HEK293T (cell line): ENCODE data around the gene TMEM79.

Experiments used
- ARNT ChIP-seq: fragments of 450-650 bp; IDR thresholded peaks from 2 replicates; pipeline ENCODE4 v1.6.1; 2017; ENCODE audit warnings: mild to moderate bottlenecking
- BHLHE40 ChIP-seq: fragments of 450-650 bp; IDR thresholded peaks from 2 replicates; pipeline ENCODE4 v1.6.1; 2016; ENCODE audit warnings: mild to moderate bottlenecking, moderate library complexity, borderline replicate concordance
- FOXM1 ChIP-seq: fragments of 450-650 bp; IDR thresholded peaks from 2 replicates; pipeline ENCODE4 v1.6.1; 2017; ENCODE audit warnings: mild to moderate bottlenecking, borderline replicate concordance
- HDGF ChIP-seq: fragments of 450-650 bp; IDR thresholded peaks from 2 replicates; pipeline ENCODE4 v1.6.1; 2017; ENCODE audit warnings: antibody characterized with exemption, borderline replicate concordance
- SP1 ChIP-seq: fragments of 450-650 bp; IDR thresholded peaks from 2 replicates; pipeline ENCODE4 v1.6.1; 2017

GRCh38 chr1:156293895-156294294, 9.8 kb downstream of the TMEM79 start:
- TF ChIP-seq SP1 = no peak
- TF ChIP-seq FOXM1 = no peak
- no peak for TF ChIP-seq HDGF
- TF ChIP-seq BHLHE40 = no peak
- TF ChIP-seq ARNT = no peak
